Coronary artery (tissue), 2 donors: ENCODE measurements around the gene NTNG2.

Experiments
- DNase-seq: peaks from one replicate; pipeline ENCODE4 v3.0.0-alpha.2; 2017; ENCODE audit warnings: low spot score
- H3K27ac ChIP-seq, 2 donors: fragments of 200-600 bp; sonication (generic); one replicate each; pipeline ENCODE4 v1.5.1; 2016 to 2019
- H3K4me3 ChIP-seq: fragments of 200-600 bp; sonication (generic); 2 replicates; pipeline ENCODE4 v1.5.1; 2016; ENCODE audit warnings: mild to moderate bottlenecking, moderate library complexity
- CTCF ChIP-seq: fragments of 200-600 bp; sonication (generic); IDR thresholded peaks from one replicate; pipeline ENCODE4 v1.5.1; 2019; ENCODE audit warnings: antibody characterized with exemption

NTNG2 gene

GRCh38 chr9:132245465-132245864, 83.6 kb downstream of the NTNG2 start:
- DNase-seq, result no peak
- no peak for TF ChIP-seq CTCF
- Histone ChIP-seq H3K27ac (no peak overlapping the region), H3K4me3 (no peak overlapping the region)

- no peak for TF ChIP-seq CTCF
- Histone ChIP-seq H3K4me3 (no peak overlapping the region), H3K27ac (no peak overlapping the region)
- DNase-seq, result no peak
These were observed 86.1 kb downstream of the NTNG2 start for GRCh38 chr9:132247942-132248341.

- Histone ChIP-seq H3K4me3 (no peak overlapping the region), H3K27ac (no peak overlapping the region)
- DNase-seq, result no peak
- TF ChIP-seq CTCF, result no peak
These were observed 87.3 kb downstream of the NTNG2 start for GRCh38 chr9:132249123-132249522.

GRCh38 chr9:132249690-132250089, 87.8 kb downstream of the NTNG2 start:
- no peak overlapping the region for H3K27ac ChIP-seq
- no peak for TF ChIP-seq CTCF
- H3K4me3 ChIP-seq, result no peak overlapping the region
- DNase-seq, result no peak

- no peak for TF ChIP-seq CTCF
These were observed 88.7 kb downstream of the NTNG2 start for GRCh38 chr9:132250324-132251262.

GRCh38 chr9:132260846-132261245, 99.0 kb downstream of the NTNG2 start:
- H3K4me3 ChIP-seq, result no peak overlapping the region
- no peak for DNase-seq
- H3K27ac ChIP-seq, result no peak overlapping the region
- TF ChIP-seq CTCF, result no peak

More at GRCh38 chr9:132250324-132251262, 88.7 kb downstream of the NTNG2 start:
- no peak for DNase-seq
- Histone ChIP-seq H3K4me3 (no peak overlapping the region), H3K27ac (no peak overlapping the region)

- Histone ChIP-seq H3K27ac (no peak overlapping the region), H3K4me3 (no peak overlapping the region)
- no peak for TF ChIP-seq CTCF
- no peak for DNase-seq
These were observed 104.2 kb downstream of the NTNG2 start for GRCh38 chr9:132266017-132266416.
